ENCODE data around the gene TWIST2.

Gene TWIST2

GRCh38 chr2:238911376-238912227 lies 63.7 kb downstream of the TWIST2 start:
- Histone ChIP-seq H3K4me3 (ENCODE audit: insufficient read depth, low read depth, low read length) (no peak overlapping the region), H3K27me3 (ENCODE audit: control insufficient read depth, insufficient read depth, low read length, poor library complexity, severe bottlenecking) (no peaks in the 10 kb centered on the region), H3K36me3 (ENCODE audit: control insufficient read depth, insufficient read depth, low read length) (no peaks in the 10 kb centered on the region), H3K4me1 (ENCODE audit: control insufficient read depth, insufficient read depth, low read length) (peaks cover 11% of the 10 kb centered on the region), H3K9me3 (ENCODE audit: control insufficient read depth, low read length) (no peaks in the 10 kb centered on the region), H3K27ac (ENCODE audit: insufficient read depth, low read depth, low read length, poor library complexity, severe bottlenecking) (no peak overlapping the region)
- 90 to 91% methylated on average over 21 of the region's 21 CpGs for WGBS, 2 experiments

- no peak overlapping the region for H3K4me3 ChIP-seq (ENCODE audit: insufficient read depth, low read depth, low read length)
- no peak overlapping the region for H3K27ac ChIP-seq (ENCODE audit: insufficient read depth, low read depth, low read length, poor library complexity, severe bottlenecking)
- no peaks in the 10 kb centered on the region for H3K9me3 ChIP-seq (ENCODE audit: control insufficient read depth, low read length)
- H3K36me3 ChIP-seq (ENCODE audit: control insufficient read depth, insufficient read depth, low read length), result no peaks in the 10 kb centered on the region
- no peaks in the 10 kb centered on the region for H3K27me3 ChIP-seq (ENCODE audit: control insufficient read depth, insufficient read depth, low read length, poor library complexity, severe bottlenecking)
- peaks cover 11% of the 10 kb centered on the region for H3K4me1 ChIP-seq (ENCODE audit: control insufficient read depth, insufficient read depth, low read length)
- WGBS, 2 experiments, result 88 to 91% methylated on average over 26 of the region's 26 CpGs
Observed at GRCh38 chr2:238912228-238912915, 64.5 kb downstream of the TWIST2 start.

- no peak overlapping the region for H3K4me3 ChIP-seq (ENCODE audit: insufficient read depth, low read depth, low read length)
- H3K27me3 ChIP-seq (ENCODE audit: control insufficient read depth, insufficient read depth, low read length, poor library complexity, severe bottlenecking), result no peaks in the 10 kb centered on the region
- H3K9me3 ChIP-seq (ENCODE audit: control insufficient read depth, low read length), result no peaks in the 10 kb centered on the region
- no peak overlapping the region for H3K27ac ChIP-seq (ENCODE audit: insufficient read depth, low read depth, low read length, poor library complexity, severe bottlenecking)
- H3K4me1 ChIP-seq (ENCODE audit: control insufficient read depth, insufficient read depth, low read length), result peaks cover 11% of the 10 kb centered on the region
- WGBS, 2 experiments, result 89 to 91% methylated on average over 20 of the region's 20 CpGs
- H3K36me3 ChIP-seq (ENCODE audit: control insufficient read depth, insufficient read depth, low read length), result no peaks in the 10 kb centered on the region
Observed at GRCh38 chr2:238912916-238913875, 65.3 kb downstream of the TWIST2 start.

GRCh38 chr2:238913931-238914647 lies 66.2 kb downstream of the TWIST2 start:
- Histone ChIP-seq H3K27me3 (ENCODE audit: control insufficient read depth, insufficient read depth, low read length, poor library complexity, severe bottlenecking) (no peaks in the 10 kb centered on the region), H3K4me3 (ENCODE audit: insufficient read depth, low read depth, low read length) (no peak overlapping the region), H3K9me3 (ENCODE audit: control insufficient read depth, low read length) (no peaks in the 10 kb centered on the region), H3K36me3 (ENCODE audit: control insufficient read depth, insufficient read depth, low read length) (no peaks in the 10 kb centered on the region), H3K4me1 (ENCODE audit: control insufficient read depth, insufficient read depth, low read length) (peaks cover 11% of the 10 kb centered on the region), H3K27ac (ENCODE audit: insufficient read depth, low read depth, low read length, poor library complexity, severe bottlenecking) (no peak overlapping the region)
- WGBS, 2 experiments, result 93% methylated on average over 22 of the region's 22 CpGs

GRCh38 chr2:238914648-238915015 lies 66.7 kb downstream of the TWIST2 start:
- H3K27ac ChIP-seq (ENCODE audit: insufficient read depth, low read depth, low read length, poor library complexity, severe bottlenecking), result no peak overlapping the region
- H3K9me3 ChIP-seq (ENCODE audit: control insufficient read depth, low read length), result no peaks in the 10 kb centered on the region
- 89 to 91% methylated on average over 11 of the region's 11 CpGs for WGBS, 2 experiments
- no peak overlapping the region for H3K4me3 ChIP-seq (ENCODE audit: insufficient read depth, low read depth, low read length)
- H3K4me1 ChIP-seq (ENCODE audit: control insufficient read depth, insufficient read depth, low read length), result peaks cover 7% of the 10 kb centered on the region
- H3K36me3 ChIP-seq (ENCODE audit: control insufficient read depth, insufficient read depth, low read length), result no peaks in the 10 kb centered on the region
- no peaks in the 10 kb centered on the region for H3K27me3 ChIP-seq (ENCODE audit: control insufficient read depth, insufficient read depth, low read length, poor library complexity, severe bottlenecking)

- no peaks in the 10 kb centered on the region for H3K36me3 ChIP-seq (ENCODE audit: control insufficient read depth, insufficient read depth, low read length)
- no peak overlapping the region for H3K27ac ChIP-seq (ENCODE audit: insufficient read depth, low read depth, low read length, poor library complexity, severe bottlenecking)
- WGBS, 2 experiments, result 92 to 95% methylated on average over 9 of the region's 9 CpGs
- no peak overlapping the region for H3K4me3 ChIP-seq (ENCODE audit: insufficient read depth, low read depth, low read length)
- H3K4me1 ChIP-seq (ENCODE audit: control insufficient read depth, insufficient read depth, low read length), result peaks cover 1% of the 10 kb centered on the region
- H3K27me3 ChIP-seq (ENCODE audit: control insufficient read depth, insufficient read depth, low read length, poor library complexity, severe bottlenecking), result no peaks in the 10 kb centered on the region
- no peaks in the 10 kb centered on the region for H3K9me3 ChIP-seq (ENCODE audit: control insufficient read depth, low read length)
Observed at GRCh38 chr2:238915196-238915595, 67.3 kb downstream of the TWIST2 start.

GRCh38 chr2:238915596-238915995 lies 67.7 kb downstream of the TWIST2 start:
- Histone ChIP-seq H3K4me1 (ENCODE audit: control insufficient read depth, insufficient read depth, low read length) (no peaks in the 10 kb centered on the region), H3K4me3 (ENCODE audit: insufficient read depth, low read depth, low read length) (no peak overlapping the region), H3K9me3 (ENCODE audit: control insufficient read depth, low read length) (no peaks in the 10 kb centered on the region), H3K27me3 (ENCODE audit: control insufficient read depth, insufficient read depth, low read length, poor library complexity, severe bottlenecking) (no peaks in the 10 kb centered on the region), H3K36me3 (ENCODE audit: control insufficient read depth, insufficient read depth, low read length) (no peaks in the 10 kb centered on the region), H3K27ac (ENCODE audit: insufficient read depth, low read depth, low read length, poor library complexity, severe bottlenecking) (no peak overlapping the region)
- WGBS, 2 experiments, result 94% methylated on average over 5 of the region's 5 CpGs

GRCh38 chr2:238916176-238916874 lies 68.4 kb downstream of the TWIST2 start:
- H3K9me3 ChIP-seq (ENCODE audit: control insufficient read depth, low read length), result no peaks in the 10 kb centered on the region
- no peaks in the 10 kb centered on the region for H3K36me3 ChIP-seq (ENCODE audit: control insufficient read depth, insufficient read depth, low read length)
- WGBS, 2 experiments, result 88 to 92% methylated on average over 16 of the region's 16 CpGs
- no peak overlapping the region for H3K27ac ChIP-seq (ENCODE audit: insufficient read depth, low read depth, low read length, poor library complexity, severe bottlenecking)
- H3K4me3 ChIP-seq (ENCODE audit: insufficient read depth, low read depth, low read length), result no peak overlapping the region
- no peaks in the 10 kb centered on the region for H3K4me1 ChIP-seq (ENCODE audit: control insufficient read depth, insufficient read depth, low read length)
- no peaks in the 10 kb centered on the region for H3K27me3 ChIP-seq (ENCODE audit: control insufficient read depth, insufficient read depth, low read length, poor library complexity, severe bottlenecking)

GRCh38 chr2:238916875-238917590 lies 69.1 kb downstream of the TWIST2 start:
- Histone ChIP-seq H3K9me3 (ENCODE audit: control insufficient read depth, low read length) (no peaks in the 10 kb centered on the region), H3K4me1 (ENCODE audit: control insufficient read depth, insufficient read depth, low read length) (peaks cover 2% of the 10 kb centered on the region), H3K27me3 (ENCODE audit: control insufficient read depth, insufficient read depth, low read length, poor library complexity, severe bottlenecking) (no peaks in the 10 kb centered on the region), H3K4me3 (ENCODE audit: insufficient read depth, low read depth, low read length) (no peak overlapping the region), H3K36me3 (ENCODE audit: control insufficient read depth, insufficient read depth, low read length) (no peaks in the 10 kb centered on the region), H3K27ac (ENCODE audit: insufficient read depth, low read depth, low read length, poor library complexity, severe bottlenecking) (no peak overlapping the region)
- 91 to 92% methylated on average over 14 of the region's 14 CpGs for WGBS, 2 experiments

All from ectodermal cell (in vitro differentiated cells).